ENCODE measurements around the gene PATJ. TPM values are rescaled to one million over a fixed set of nuclear protein-coding genes. Genes with fewer than 3 reads are reported as not detected.
"Not testable (repeated sequence)": the region's sequence is repeated elsewhere in the genome, so short reads cannot be mapped to it uniquely, and the experiment has no call there.

The PATJ gene
- total RNA-seq, 1 donor from 2014 or later: 11.3 TPM

- Mint-ChIP-seq H3K4me3 (ENCODE audit: unreplicated experiment) (no peak overlapping the region), H3K27ac (ENCODE audit: unreplicated experiment) (no peak overlapping the region), H3K4me1 (ENCODE audit: unreplicated experiment) (peaks cover 4% of the 10 kb centered on the region), H3K27me3 (ENCODE audit: unreplicated experiment) (no peaks in the 10 kb centered on the region), H3K9me3 (ENCODE audit: unreplicated experiment) (no peaks in the 10 kb centered on the region), H3K36me3 (ENCODE audit: unreplicated experiment) (peaks cover 4% of the 10 kb centered on the region)
- DNase-seq (ENCODE audit: extremely low spot score, unreplicated experiment): no peak
- TF ChIP-seq CTCF (IDR thresholded peaks at IDR 0.05): no peak
Observed at GRCh38 chr1:61875198-61875597, 132.9 kb downstream of the PATJ start.

- H3K9me3 Mint-ChIP-seq (ENCODE audit: unreplicated experiment); H3K36me3 Mint-ChIP-seq (ENCODE audit: unreplicated experiment); H3K4me1 Mint-ChIP-seq (ENCODE audit: unreplicated experiment); H3K4me3 Mint-ChIP-seq (ENCODE audit: unreplicated experiment); H3K27ac Mint-ChIP-seq (ENCODE audit: unreplicated experiment); DNase-seq (ENCODE audit: extremely low spot score, unreplicated experiment); H3K27me3 Mint-ChIP-seq (ENCODE audit: unreplicated experiment): not testable (repeated sequence)
Observed at GRCh38 chr1:61879887-61880474, 137.7 kb downstream of the PATJ start.

- Mint-ChIP-seq H3K4me3 (ENCODE audit: unreplicated experiment) (peak overlapping the region; percentile 6), H3K36me3 (ENCODE audit: unreplicated experiment) (peaks cover 6% of the 10 kb centered on the region), H3K27me3 (ENCODE audit: unreplicated experiment) (no peaks in the 10 kb centered on the region), H3K27ac (ENCODE audit: unreplicated experiment) (peak overlapping the region; percentile 60), H3K9me3 (ENCODE audit: unreplicated experiment) (peaks cover 3% of the 10 kb centered on the region), H3K4me1 (ENCODE audit: unreplicated experiment) (peaks cover 33% of the 10 kb centered on the region)
- TF ChIP-seq CTCF (IDR thresholded peaks at IDR 0.05): no peak
- DNase-seq (ENCODE audit: extremely low spot score, unreplicated experiment): no peak
Observed at GRCh38 chr1:61887076-61887867, 145.0 kb downstream of the PATJ start.

- no peak for DNase-seq (ENCODE audit: extremely low spot score, unreplicated experiment)
- no peak overlapping the region for H3K4me3 Mint-ChIP-seq (ENCODE audit: unreplicated experiment)
- H3K9me3 Mint-ChIP-seq (ENCODE audit: unreplicated experiment): peaks cover 3% of the 10 kb centered on the region
- H3K4me1 Mint-ChIP-seq (ENCODE audit: unreplicated experiment): peaks cover 33% of the 10 kb centered on the region
- peak overlapping the region; percentile 66 for H3K27ac Mint-ChIP-seq (ENCODE audit: unreplicated experiment)
- TF ChIP-seq CTCF (IDR thresholded peaks at IDR 0.05): no peak
- H3K36me3 Mint-ChIP-seq (ENCODE audit: unreplicated experiment): peaks cover 6% of the 10 kb centered on the region
- no peaks in the 10 kb centered on the region for H3K27me3 Mint-ChIP-seq (ENCODE audit: unreplicated experiment)
Observed at GRCh38 chr1:61887931-61888564, 145.8 kb downstream of the PATJ start.

- no peak for DNase-seq (ENCODE audit: extremely low spot score, unreplicated experiment)
- peaks cover 6% of the 10 kb centered on the region for H3K36me3 Mint-ChIP-seq (ENCODE audit: unreplicated experiment)
- H3K4me1 Mint-ChIP-seq (ENCODE audit: unreplicated experiment): peaks cover 33% of the 10 kb centered on the region
- no peak for TF ChIP-seq CTCF (IDR thresholded peaks at IDR 0.05)
- no peak overlapping the region for H3K27ac Mint-ChIP-seq (ENCODE audit: unreplicated experiment)
- no peaks in the 10 kb centered on the region for H3K27me3 Mint-ChIP-seq (ENCODE audit: unreplicated experiment)
- peaks cover 3% of the 10 kb centered on the region for H3K9me3 Mint-ChIP-seq (ENCODE audit: unreplicated experiment)
- H3K4me3 Mint-ChIP-seq (ENCODE audit: unreplicated experiment): no peak overlapping the region
Observed at GRCh38 chr1:61888808-61889207, 146.5 kb downstream of the PATJ start.

- not testable (repeated sequence) for H3K9me3 Mint-ChIP-seq (ENCODE audit: unreplicated experiment); H3K4me3 Mint-ChIP-seq (ENCODE audit: unreplicated experiment); H3K36me3 Mint-ChIP-seq (ENCODE audit: unreplicated experiment)
Observed at GRCh38 chr1:61890435-61890834, 148.2 kb downstream of the PATJ start.

More at GRCh38 chr1:61890435-61890834, 148.2 kb downstream of the PATJ start:
- not testable (repeated sequence) for H3K27ac Mint-ChIP-seq (ENCODE audit: unreplicated experiment); H3K27me3 Mint-ChIP-seq (ENCODE audit: unreplicated experiment); DNase-seq (ENCODE audit: extremely low spot score, unreplicated experiment)
- H3K4me1 Mint-ChIP-seq (ENCODE audit: unreplicated experiment): peaks cover 33% of the 10 kb centered on the region
